PC-9 (cell line): ENCODE measurements around the gene PIP5K1A.

Source experiments
- EZH2 ChIP-seq: fragments of 200-600 bp; sonication (generic); IDR thresholded peaks from 2 replicates; pipeline ENCODE4 v1.8.0; 2017; ENCODE audit warnings: antibody characterized with exemption, low read depth
- TF ChIP-seq, protein P1 (sequence below): fragments of 200-600 bp; sonication (generic); conservative IDR thresholded peaks from 2 replicates; pipeline ENCODE4 v1.6.1; 2017; ENCODE audit warnings: mixed run types, antibody characterized with exemption, mild to moderate bottlenecking, moderate library complexity

DNA sequence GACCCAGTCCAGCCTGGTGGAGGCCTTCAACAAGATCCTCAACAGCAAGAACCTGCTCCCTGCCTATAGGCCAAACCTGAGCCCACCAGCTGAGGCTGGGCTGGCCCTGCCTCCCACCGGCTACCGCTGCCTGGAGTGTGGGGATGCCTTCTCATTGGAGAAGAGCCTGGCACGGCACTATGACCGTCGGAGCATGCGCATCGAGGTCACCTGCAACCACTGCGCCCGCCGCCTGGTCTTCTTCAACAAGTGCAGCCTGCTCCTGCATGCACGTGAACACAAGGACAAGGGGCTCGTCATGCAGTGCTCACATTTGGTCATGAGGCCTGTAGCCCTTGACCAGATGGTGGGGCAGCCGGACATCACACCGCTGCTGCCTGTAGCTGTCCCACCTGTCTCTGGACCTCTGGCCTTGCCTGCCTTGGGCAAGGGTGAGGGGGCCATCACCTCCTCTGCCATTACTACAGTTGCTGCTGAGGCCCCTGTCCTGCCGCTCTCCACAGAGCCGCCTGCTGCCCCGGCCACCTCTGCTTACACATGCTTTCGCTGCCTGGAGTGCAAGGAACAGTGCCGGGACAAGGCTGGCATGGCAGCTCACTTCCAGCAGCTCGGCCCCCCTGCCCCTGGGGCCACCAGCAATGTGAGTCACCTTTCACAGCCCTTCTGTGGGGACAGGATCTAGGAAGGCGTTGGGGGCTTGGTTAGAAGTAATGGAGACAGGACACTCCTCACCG, 89.6 kb downstream of the PIP5K1A start:
- TF ChIP-seq, protein P1, sequence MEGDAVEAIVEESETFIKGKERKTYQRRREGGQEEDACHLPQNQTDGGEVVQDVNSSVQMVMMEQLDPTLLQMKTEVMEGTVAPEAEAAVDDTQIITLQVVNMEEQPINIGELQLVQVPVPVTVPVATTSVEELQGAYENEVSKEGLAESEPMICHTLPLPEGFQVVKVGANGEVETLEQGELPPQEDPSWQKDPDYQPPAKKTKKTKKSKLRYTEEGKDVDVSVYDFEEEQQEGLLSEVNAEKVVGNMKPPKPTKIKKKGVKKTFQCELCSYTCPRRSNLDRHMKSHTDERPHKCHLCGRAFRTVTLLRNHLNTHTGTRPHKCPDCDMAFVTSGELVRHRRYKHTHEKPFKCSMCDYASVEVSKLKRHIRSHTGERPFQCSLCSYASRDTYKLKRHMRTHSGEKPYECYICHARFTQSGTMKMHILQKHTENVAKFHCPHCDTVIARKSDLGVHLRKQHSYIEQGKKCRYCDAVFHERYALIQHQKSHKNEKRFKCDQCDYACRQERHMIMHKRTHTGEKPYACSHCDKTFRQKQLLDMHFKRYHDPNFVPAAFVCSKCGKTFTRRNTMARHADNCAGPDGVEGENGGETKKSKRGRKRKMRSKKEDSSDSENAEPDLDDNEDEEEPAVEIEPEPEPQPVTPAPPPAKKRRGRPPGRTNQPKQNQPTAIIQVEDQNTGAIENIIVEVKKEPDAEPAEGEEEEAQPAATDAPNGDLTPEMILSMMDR = no peak
- TF ChIP-seq EZH2 = no peak
